Measurements from ENCODE around the gene CLVS2.

DNA sequence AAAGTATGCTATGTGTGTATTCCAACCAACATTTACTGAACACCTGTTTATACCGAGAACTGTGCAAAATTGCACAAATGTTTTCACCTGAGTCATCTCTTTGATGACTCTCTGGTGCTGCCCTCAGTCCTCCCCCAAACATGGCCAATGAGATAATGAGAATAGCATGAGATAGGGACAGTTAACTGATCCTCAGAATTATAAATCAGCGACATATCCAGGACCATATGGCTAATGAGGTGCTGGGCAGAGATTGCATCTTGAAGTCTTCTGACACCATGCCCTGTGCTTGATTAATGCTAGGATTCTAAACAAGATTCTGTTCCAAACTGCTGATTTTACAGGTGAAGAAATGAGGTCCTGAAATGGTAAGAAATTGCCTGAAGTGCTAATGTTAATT, 13.0 kb downstream of the CLVS2 start:
- TF ChIP-seq, protein P1, sequence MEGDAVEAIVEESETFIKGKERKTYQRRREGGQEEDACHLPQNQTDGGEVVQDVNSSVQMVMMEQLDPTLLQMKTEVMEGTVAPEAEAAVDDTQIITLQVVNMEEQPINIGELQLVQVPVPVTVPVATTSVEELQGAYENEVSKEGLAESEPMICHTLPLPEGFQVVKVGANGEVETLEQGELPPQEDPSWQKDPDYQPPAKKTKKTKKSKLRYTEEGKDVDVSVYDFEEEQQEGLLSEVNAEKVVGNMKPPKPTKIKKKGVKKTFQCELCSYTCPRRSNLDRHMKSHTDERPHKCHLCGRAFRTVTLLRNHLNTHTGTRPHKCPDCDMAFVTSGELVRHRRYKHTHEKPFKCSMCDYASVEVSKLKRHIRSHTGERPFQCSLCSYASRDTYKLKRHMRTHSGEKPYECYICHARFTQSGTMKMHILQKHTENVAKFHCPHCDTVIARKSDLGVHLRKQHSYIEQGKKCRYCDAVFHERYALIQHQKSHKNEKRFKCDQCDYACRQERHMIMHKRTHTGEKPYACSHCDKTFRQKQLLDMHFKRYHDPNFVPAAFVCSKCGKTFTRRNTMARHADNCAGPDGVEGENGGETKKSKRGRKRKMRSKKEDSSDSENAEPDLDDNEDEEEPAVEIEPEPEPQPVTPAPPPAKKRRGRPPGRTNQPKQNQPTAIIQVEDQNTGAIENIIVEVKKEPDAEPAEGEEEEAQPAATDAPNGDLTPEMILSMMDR (IDR thresholded peaks at IDR 0.05): no peak
- TF ChIP-seq POLR2A (IDR thresholded peaks at IDR 0.05): no peak
- TF ChIP-seq EP300 (IDR thresholded peaks at IDR 0.05): no peak
